Bronchial epithelial cell (primary cell): ENCODE data around the gene TOMM40L. TPM values are rescaled to one million over a fixed set of nuclear protein-coding genes. Genes with fewer than 3 reads are reported as not detected.
A peak's percentile ranks its signal among the peaks of the same experiment; 100 is the strongest.

Experiments
- DNase-seq: peaks from one replicate; pipeline ENCODE4 v3.0.0-alpha.2; 2010; ENCODE audit warnings: low read depth
- FAIRE-seq: peaks from 2 replicates; lab custom pipeline; 2011; peaks lifted over from hg19 to GRCh38; lab: Jason Lieb, UNC
- H3K27me3 ChIP-seq: 2 replicates; pipeline ENCODE4 v1.5.1; 2011; ENCODE audit warnings: low read length; ENCODE audit not compliant: control insufficient read depth, insufficient read depth
- H3K36me3 ChIP-seq: 2 replicates; pipeline ENCODE4 v1.5.1; 2011; ENCODE audit warnings: low read length; ENCODE audit not compliant: control insufficient read depth, insufficient read depth
- H3K4me3 ChIP-seq: 2 replicates; pipeline ENCODE4 v1.5.1; 2011; ENCODE audit warnings: mild to moderate bottlenecking, low read depth, low read length, control low read depth
- total RNA-seq: library from RNA; depleted of rRNA; stranded (reverse); fragments of >200 nt; gene quantifications from 2 replicates; pipeline ENCODE4 v1.2.1, GENCODE V29; 2014
- TF ChIP-seq, protein P1 (sequence below): IDR thresholded peaks from 2 replicates; pipeline ENCODE4 v1.5.1; 2011; ENCODE audit warnings: mild to moderate bottlenecking, moderate library complexity, low read length, control low read depth, inconsistent platforms; ENCODE audit not compliant: insufficient read depth, severe bottlenecking

The TOMM40L gene
- total RNA-seq, 1 donor from 2014 or later, result 10.8 TPM

DNA sequence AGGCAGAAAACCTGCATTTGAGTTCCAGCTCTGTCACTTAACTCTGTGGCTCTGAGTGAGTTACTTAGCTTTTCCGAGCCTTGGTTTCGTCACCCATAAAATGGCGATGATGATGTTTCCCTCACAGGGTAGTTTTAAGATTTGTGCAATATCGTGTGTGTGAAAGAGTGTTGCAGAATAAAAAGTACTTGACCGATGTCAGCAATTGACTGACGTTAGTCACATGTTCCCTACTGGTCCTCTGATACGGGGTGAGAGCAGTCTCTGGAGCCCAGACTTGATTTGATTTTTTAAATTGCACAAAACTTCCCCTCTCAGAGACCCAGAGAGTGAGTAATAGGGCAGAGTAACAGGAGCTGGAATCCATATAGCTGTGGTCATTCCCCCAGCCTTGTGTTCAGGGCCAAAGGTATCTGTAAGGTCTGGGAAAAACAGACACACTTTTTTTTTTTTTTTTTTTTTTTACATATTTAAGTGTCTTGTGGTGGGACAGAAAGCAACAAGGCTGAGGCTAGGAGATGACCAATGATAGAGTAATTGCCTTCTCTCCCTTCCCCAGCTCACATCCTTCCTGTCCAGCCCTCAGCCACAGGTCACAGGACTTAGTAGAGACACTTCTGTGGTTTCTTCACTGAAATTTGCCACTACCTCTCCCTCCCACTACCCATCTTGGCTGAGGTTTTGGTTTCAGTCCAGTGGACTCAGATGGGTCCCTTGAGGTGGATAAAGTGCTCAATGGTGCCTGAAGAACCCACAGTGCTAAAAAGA is 8.7 kb upstream of the TOMM40L start:
- peak; percentile 31 for DNase-seq
- Histone ChIP-seq H3K4me3 (no peak overlapping the region), H3K36me3 (peaks cover 10% of the 10 kb centered on the region), H3K27me3 (no peaks in the 10 kb centered on the region)
- TF ChIP-seq, protein P1, sequence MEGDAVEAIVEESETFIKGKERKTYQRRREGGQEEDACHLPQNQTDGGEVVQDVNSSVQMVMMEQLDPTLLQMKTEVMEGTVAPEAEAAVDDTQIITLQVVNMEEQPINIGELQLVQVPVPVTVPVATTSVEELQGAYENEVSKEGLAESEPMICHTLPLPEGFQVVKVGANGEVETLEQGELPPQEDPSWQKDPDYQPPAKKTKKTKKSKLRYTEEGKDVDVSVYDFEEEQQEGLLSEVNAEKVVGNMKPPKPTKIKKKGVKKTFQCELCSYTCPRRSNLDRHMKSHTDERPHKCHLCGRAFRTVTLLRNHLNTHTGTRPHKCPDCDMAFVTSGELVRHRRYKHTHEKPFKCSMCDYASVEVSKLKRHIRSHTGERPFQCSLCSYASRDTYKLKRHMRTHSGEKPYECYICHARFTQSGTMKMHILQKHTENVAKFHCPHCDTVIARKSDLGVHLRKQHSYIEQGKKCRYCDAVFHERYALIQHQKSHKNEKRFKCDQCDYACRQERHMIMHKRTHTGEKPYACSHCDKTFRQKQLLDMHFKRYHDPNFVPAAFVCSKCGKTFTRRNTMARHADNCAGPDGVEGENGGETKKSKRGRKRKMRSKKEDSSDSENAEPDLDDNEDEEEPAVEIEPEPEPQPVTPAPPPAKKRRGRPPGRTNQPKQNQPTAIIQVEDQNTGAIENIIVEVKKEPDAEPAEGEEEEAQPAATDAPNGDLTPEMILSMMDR, result no peak
- no peak for FAIRE-seq

DNA sequence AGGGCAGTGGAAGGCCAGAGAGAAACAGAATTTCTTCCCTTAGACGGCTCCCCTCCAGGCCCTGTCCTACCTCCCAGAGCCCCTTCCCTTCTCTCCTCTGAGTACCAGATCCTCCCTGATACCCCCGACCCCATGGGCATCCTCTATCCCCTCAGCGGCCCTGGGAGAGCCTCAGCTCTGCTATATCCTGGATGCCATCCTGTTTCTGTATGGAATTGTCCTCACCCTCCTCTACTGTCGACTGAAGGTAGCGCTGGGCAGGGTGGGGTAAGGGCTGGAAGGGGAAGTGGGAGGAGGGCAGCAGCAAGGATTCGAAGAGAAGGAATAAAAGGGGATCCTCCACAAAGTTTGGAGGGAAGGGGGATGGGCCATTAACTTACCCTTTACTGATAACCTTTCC is 8.0 kb upstream of the TOMM40L start:
- TF ChIP-seq, protein P1, result no peak
- FAIRE-seq (no peak), DNase-seq (no peak)
- no peak overlapping the region for H3K4me3 ChIP-seq
- H3K27me3 ChIP-seq, result no peaks in the 10 kb centered on the region
- H3K36me3 ChIP-seq, result peaks cover 7% of the 10 kb centered on the region

DNA sequence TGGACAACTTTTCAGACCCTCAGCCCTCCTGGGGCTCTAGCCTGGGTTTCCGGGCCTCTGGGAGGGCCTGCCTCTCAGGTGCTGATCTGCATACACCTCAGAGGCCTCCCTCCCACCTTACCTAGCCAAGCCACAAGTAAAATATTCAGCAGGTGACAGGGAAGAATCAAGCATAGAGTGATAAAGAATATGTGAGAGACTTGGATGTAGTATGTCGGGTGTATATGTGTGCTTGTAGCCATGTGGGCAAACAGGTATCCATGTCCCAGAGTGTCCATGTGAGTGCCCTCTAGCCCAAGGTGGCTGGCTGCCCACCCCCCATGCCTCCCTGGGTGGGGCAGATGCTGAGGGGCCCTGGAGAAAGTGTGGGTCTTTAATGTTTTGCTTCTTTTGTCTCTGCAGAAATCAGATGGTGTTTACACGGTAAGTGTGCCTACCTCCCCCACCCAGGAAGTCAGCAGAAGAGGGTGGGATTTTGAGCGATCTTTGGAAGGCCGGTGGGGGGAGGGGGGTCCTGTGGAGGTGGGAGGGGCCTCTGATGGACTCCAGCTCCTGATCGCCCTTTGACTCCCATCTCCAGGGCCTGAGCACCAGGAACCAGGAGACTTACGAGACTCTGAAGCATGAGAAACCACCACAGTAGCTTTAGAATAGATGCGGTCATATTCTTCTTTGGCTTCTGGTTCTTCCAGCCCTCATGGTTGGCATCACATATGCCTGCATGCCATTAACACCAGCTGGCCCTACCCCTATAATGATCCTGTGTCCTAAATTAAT is 7.4 kb upstream of the TOMM40L start:
- Histone ChIP-seq H3K4me3 (no peak overlapping the region), H3K27me3 (no peaks in the 10 kb centered on the region), H3K36me3 (peaks cover 6% of the 10 kb centered on the region)
- TF ChIP-seq, protein P1, result no peak
- no peak for DNase-seq
- FAIRE-seq, result no peak

DNA sequence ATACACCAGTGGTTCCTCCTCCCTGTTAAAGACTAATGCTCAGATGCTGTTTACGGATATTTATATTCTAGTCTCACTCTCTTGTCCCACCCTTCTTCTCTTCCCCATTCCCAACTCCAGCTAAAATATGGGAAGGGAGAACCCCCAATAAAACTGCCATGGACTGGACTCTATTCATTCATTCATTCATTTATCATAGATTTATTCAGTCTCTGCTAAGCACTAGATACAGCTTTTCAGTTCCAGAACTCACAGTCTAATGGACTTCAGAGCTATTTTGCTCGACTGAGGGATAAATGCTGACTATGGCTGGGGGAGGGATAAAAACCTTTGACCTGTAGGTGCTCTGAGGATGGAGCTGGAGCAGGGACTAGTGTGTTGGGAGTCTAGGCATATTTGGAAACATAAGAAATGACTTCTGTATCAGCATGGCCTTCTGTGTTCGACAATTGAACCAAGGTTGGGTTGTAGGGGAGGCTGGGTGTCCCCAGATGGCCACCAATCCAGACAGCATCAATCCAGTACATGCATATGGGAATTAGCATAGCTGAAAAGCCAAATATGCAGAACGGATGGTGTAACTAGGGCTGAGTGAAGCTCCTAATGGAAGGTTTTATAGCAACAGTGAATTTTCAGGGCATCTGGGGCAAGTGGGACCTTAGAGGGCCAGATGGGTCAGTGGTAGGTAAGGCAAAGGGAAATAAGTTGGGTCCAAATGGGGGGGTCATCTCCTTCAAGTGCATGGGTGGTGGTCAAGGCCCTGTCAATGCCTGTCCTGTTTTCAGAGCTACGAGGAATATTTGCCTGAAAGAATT is 6.6 kb upstream of the TOMM40L start:
- FAIRE-seq (no peak), DNase-seq (no peak)
- Histone ChIP-seq H3K4me3 (no peak overlapping the region), H3K27me3 (no peaks in the 10 kb centered on the region), H3K36me3 (no peaks in the 10 kb centered on the region)
- TF ChIP-seq, protein P1, result no peak

DNA sequence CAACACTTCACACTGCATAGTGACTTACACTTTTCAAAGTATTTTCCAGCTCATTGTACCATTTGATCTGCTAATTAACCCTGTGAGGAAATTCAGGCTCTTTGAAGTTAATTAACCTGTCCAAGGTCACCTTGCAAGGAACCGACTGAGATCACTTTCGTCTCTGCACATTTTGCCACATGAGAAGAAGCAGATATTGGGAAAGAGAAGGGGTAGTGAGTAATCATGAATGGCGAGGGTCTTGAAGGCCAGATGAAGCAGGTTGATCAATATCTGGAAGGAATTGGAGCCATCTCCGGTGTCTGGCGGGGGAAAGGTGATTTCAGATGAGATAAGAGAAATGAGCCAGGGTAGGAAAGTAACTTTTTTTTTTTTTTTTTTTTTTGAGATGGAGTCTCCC is 5.9 kb upstream of the TOMM40L start:
- TF ChIP-seq, protein P1, result no peak
- FAIRE-seq (no peak), DNase-seq (no peak)
- H3K27me3 ChIP-seq, result no peaks in the 10 kb centered on the region
- H3K4me3 ChIP-seq, result no peak overlapping the region
- H3K36me3 ChIP-seq, result no peaks in the 10 kb centered on the region
